GM12878 (cell line): ENCODE data around the gene METTL16. TPM values are rescaled to one million over a fixed set of nuclear protein-coding genes. Genes with fewer than 3 reads are reported as not detected.
A peak's percentile ranks its signal among the peaks of the same experiment; 100 is the strongest.

ENCODE experiments used
- ATAC-seq: fragments of 200-7000 bp; cut with Tn5 transposase; 3 replicates; pipeline ENCODE4 v1.9.1; 2020; ENCODE audit warnings: mild to moderate bottlenecking, moderate library complexity
- BruUV-seq: library from RNA; stranded (reverse); fragments of 400-500 nt; replicated peaks from 2 replicates; lab custom pipeline; 2021; lab: Mats Ljungman, UMichigan
- CTCF ChIA-PET: fragments of 300-600 bp; sonication (Branson Sonifier 250); formaldehyde crosslinking; extraction: SDS; loops from one replicate; lab custom pipeline; 2021; ENCODE audit warnings: inconsistent platforms; lab: Yijun Ruan, JAX
- POLR2A ChIA-PET: fragments of 350-600 bp; formaldehyde crosslinking; extraction: SDS; loops from one replicate; lab custom pipeline; 2021; ENCODE audit warnings: inconsistent platforms; lab: Charles Lee
- RAD21 ChIA-PET: fragments of 300-600 bp; sonication (Branson Sonifier 250); formaldehyde crosslinking; loops from one replicate; lab custom pipeline; 2023; ENCODE audit warnings: antibody characterized with exemption; ENCODE audit not compliant: unreplicated experiment; lab: Charles Lee
- SMC1A ChIA-PET: fragments of 300-600 bp; sonication (Branson Sonifier 250); formaldehyde crosslinking; loops from one replicate; lab custom pipeline; 2023; ENCODE audit not compliant: unreplicated experiment, uncharacterized antibody; lab: Charles Lee
- DNase-seq: peaks from one replicate; pipeline ENCODE4 v3.0.0-alpha.2; 2011; ENCODE audit warnings: low read depth, low spot score
- FAIRE-seq: peaks from 3 replicates; lab custom pipeline; 2011; peaks lifted over from hg19 to GRCh38; lab: Jason Lieb, UNC
- H2AFZ ChIP-seq: 2 replicates; pipeline ENCODE4 v1.6.0; 2011; ENCODE audit warnings: low read depth, low read length, control low read depth; ENCODE audit not compliant: control insufficient read depth
- H3K27ac ChIP-seq: 2 replicates; pipeline ENCODE4 v1.5.1; 2011; ENCODE audit warnings: control low read depth; ENCODE audit not compliant: control insufficient read depth, insufficient read depth
- H3K27me3 ChIP-seq, 2 experiments: replicated peaks in 1 of 2; 2 replicates each; pipeline versions ENCODE4 v1.6.0 to v1.6.1; 2011; ENCODE audit warnings: low read length in 1 of 2; ENCODE audit not compliant: control insufficient read depth in 2 of 2, insufficient read depth in 2 of 2
- H3K36me3 ChIP-seq, 2 experiments: 2 replicates each; pipeline ENCODE4 v1.5.1; 2011; ENCODE audit warnings: low read length in 1 of 2; ENCODE audit not compliant: control insufficient read depth in 2 of 2, insufficient read depth in 2 of 2
- H3K4me1 ChIP-seq: 2 replicates; pipeline ENCODE4 v1.6.1; 2011; ENCODE audit warnings: mild to moderate bottlenecking, low read length, moderate library complexity, mixed read lengths; ENCODE audit not compliant: control insufficient read depth, insufficient read depth
- H3K4me2 ChIP-seq: 2 replicates; pipeline ENCODE4 v1.6.0; 2011; ENCODE audit warnings: control low read depth; ENCODE audit not compliant: control insufficient read depth, insufficient read depth
- H3K4me3 ChIP-seq: fragments of 200-600 bp; sonication (generic); 2 replicates; pipeline ENCODE4 v1.5.1; 2016
- H3K79me2 ChIP-seq: 2 replicates; pipeline ENCODE4 v1.6.0; 2011; ENCODE audit warnings: low read length; ENCODE audit not compliant: control insufficient read depth, insufficient read depth
- H3K9ac ChIP-seq: 2 replicates; pipeline ENCODE4 v1.8.0; 2011; ENCODE audit warnings: low read length, control low read depth, mixed read lengths; ENCODE audit not compliant: control insufficient read depth, insufficient read depth
- H3K9me3 ChIP-seq: replicated peaks from 3 replicates; pipeline ENCODE4 v1.5.1; 2011; ENCODE audit warnings: mild to moderate bottlenecking, low read length; ENCODE audit not compliant: control insufficient read depth, insufficient read depth
- H4K20me1 ChIP-seq: 2 replicates; pipeline ENCODE4 v1.6.0; 2011; ENCODE audit not compliant: control insufficient read depth, insufficient read depth
- CREB1 ChIP-seq: IDR thresholded peaks from 2 replicates; pipeline ENCODE4 v1.6.1; 2012; ENCODE audit warnings: low read depth, mild to moderate bottlenecking, inconsistent platforms
- CREM ChIP-seq: IDR thresholded peaks from 2 replicates; pipeline ENCODE4 v1.6.1; 2014; ENCODE audit warnings: antibody characterized with exemption, low read depth
- JUNB ChIP-seq: IDR thresholded peaks from 2 replicates; pipeline ENCODE4 v1.6.1; 2016; ENCODE audit warnings: antibody characterized with exemption, mild to moderate bottlenecking
- NFIC ChIP-seq: IDR thresholded peaks from 2 replicates; pipeline ENCODE4 v1.6.1; 2012; ENCODE audit warnings: low read depth, mild to moderate bottlenecking, inconsistent platforms, low read length, moderate library complexity
- WGBS: methylation state at CpG from one replicate; pipeline ENCODE4 v1.1.6; 2016; ENCODE audit warnings: low lambda C conversion rate; ENCODE audit not compliant: insufficient replicate concordance, insufficient coverage; ENCODE audit errors: missing lambda C conversion rate; 5-methylcytosine and 5-hydroxymethylcytosine counted together
- in situ Hi-C: fragments of 300-500 bp; cut with MboI; formaldehyde crosslinking; loops from 9 replicates; pipeline ENCODE4 v1.14.3; 2018; ENCODE audit warnings: mixed read lengths
- intact Hi-C: fragments of 100-400 bp; cut with micrococcal nuclease; formaldehyde crosslinking; loops from one replicate; pipeline ENCODE4 v1.14.2; 2022; ENCODE audit not compliant: unreplicated experiment
- polyA plus RNA-seq, 11 experiments: library from polyadenylated mRNA; depleted of rRNA in 4 of 11; unstranded in 6 of 11; stranded (reverse) in 5 of 11; fragments of >200 nt; fragmentation: Nextera tagmentation in 4 of 11; fragmentation: Illumina TruSeq in 1 of 11; extraction: Ambion mirVana in 4 of 11; extraction: Trizol in 1 of 11; gene quantifications; 1 replicate in 1 of 11; 2 replicates in 10 of 11; pipeline versions ENCODE4 v1.2.1 to v1.2.3, GENCODE V29; 2011 to 2016; ENCODE audit warnings: inconsistent platforms in 2 of 11, missing spikeins in 2 of 11, low read depth in 1 of 11
- total RNA-seq, 4 experiments: library from RNA; depleted of rRNA in 3 of 4; stranded (reverse); fragments of >200 nt in 3 of 4; fragmentation: Illumina TruSeq in 1 of 4; extraction: Trizol in 1 of 4; gene quantifications; 2 replicates each; pipeline versions ENCODE4 v1.2.1 to v1.2.3, GENCODE V29; 2013 to 2021
- TF ChIP-seq, protein P1 (sequence below): IDR thresholded peaks from 2 replicates; pipeline ENCODE4 v1.6.1; 2012; ENCODE audit warnings: low read length, inconsistent platforms
- TF ChIP-seq, protein P2 (sequence below): IDR thresholded peaks from 2 replicates; pipeline ENCODE4 v1.6.1; 2011; ENCODE audit warnings: borderline replicate concordance, low read depth, mild to moderate bottlenecking, moderate library complexity, mixed read lengths, low read length; ENCODE audit not compliant: insufficient read depth; ENCODE audit errors: extremely low read length
- TF ChIP-seq, protein P3 (sequence below): fragments of 450-650 bp; formaldehyde crosslinking; IDR thresholded peaks from 2 replicates; pipeline ENCODE4 v1.4.0; 2020; ENCODE audit warnings: mild to moderate bottlenecking, moderate library complexity

METTL16 gene
- total and polyA plus RNA-seq, 10 of the 15 experiments (the other 5 are each of a cell fraction or from before 2014, with no cell fraction given) = 15.6 to 34.3 (median 23.7) TPM

DNA sequence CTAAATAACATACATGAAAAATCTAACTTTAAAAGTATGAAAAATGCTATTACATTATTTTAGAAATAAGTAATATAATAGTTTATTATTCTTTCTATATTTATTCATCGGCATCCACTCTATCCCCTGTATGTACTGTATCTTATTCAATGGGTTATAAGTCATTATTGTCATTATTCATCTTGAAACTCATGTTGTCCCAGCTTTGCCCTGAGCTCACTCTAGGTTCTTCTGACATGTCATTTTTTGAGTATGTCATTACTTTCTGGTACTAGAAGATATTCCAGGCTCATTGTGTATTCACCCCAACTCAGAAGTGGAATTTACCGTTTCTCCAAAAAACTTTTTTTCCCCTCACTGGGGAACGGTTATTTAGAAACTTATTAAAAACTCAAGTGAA lies 57.8 kb downstream of the METTL16 start:
- no peaks in the 10 kb centered on the region for H3K79me2 ChIP-seq
- H3K27me3 ChIP-seq = no peaks in the 10 kb centered on the region
- in situ Hi-C loops = no loop called here
- BruUV-seq = no TSS peak
- H3K27ac ChIP-seq = no peak overlapping the region
- H3K9ac ChIP-seq = no peak overlapping the region
- intact Hi-C loops = no loop called here
- no peaks in the 10 kb centered on the region for H3K9me3 ChIP-seq
- ChIA-PET CTCF (interaction anchor here (0.7 kb wide), 1 partner anchor 158 kb away, joined by 3 read pairs; no protein-coding TSS in a partner anchor), POLR2A (no interaction called here), RAD21 (no interaction called here), SMC1A (interaction anchor here (0.9 to 1.6 kb wide), 2 partner anchors 10 to 71 kb away, joined by 3 to 4 read pairs; no protein-coding TSS in a partner anchor)
- 5% methylated on average over 3 of the region's 3 CpGs for WGBS
- TF ChIP-seq NFIC = peak; percentile 59; the same call in 1 of the 2 replicates
- TF ChIP-seq, protein P1, sequence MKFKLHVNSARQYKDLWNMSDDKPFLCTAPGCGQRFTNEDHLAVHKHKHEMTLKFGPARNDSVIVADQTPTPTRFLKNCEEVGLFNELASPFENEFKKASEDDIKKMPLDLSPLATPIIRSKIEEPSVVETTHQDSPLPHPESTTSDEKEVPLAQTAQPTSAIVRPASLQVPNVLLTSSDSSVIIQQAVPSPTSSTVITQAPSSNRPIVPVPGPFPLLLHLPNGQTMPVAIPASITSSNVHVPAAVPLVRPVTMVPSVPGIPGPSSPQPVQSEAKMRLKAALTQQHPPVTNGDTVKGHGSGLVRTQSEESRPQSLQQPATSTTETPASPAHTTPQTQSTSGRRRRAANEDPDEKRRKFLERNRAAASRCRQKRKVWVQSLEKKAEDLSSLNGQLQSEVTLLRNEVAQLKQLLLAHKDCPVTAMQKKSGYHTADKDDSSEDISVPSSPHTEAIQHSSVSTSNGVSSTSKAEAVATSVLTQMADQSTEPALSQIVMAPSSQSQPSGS = no peak
- TF ChIP-seq CREM = peak; percentile 25; the same call in 1 of the 2 replicates
- TF ChIP-seq, protein P2, sequence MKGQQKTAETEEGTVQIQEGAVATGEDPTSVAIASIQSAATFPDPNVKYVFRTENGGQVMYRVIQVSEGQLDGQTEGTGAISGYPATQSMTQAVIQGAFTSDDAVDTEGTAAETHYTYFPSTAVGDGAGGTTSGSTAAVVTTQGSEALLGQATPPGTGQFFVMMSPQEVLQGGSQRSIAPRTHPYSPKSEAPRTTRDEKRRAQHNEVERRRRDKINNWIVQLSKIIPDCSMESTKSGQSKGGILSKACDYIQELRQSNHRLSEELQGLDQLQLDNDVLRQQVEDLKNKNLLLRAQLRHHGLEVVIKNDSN = no peak
- TF ChIP-seq CREB1 = peak; percentile 77
- peak; percentile 83 for TF ChIP-seq JUNB
- TF ChIP-seq, protein P3, sequence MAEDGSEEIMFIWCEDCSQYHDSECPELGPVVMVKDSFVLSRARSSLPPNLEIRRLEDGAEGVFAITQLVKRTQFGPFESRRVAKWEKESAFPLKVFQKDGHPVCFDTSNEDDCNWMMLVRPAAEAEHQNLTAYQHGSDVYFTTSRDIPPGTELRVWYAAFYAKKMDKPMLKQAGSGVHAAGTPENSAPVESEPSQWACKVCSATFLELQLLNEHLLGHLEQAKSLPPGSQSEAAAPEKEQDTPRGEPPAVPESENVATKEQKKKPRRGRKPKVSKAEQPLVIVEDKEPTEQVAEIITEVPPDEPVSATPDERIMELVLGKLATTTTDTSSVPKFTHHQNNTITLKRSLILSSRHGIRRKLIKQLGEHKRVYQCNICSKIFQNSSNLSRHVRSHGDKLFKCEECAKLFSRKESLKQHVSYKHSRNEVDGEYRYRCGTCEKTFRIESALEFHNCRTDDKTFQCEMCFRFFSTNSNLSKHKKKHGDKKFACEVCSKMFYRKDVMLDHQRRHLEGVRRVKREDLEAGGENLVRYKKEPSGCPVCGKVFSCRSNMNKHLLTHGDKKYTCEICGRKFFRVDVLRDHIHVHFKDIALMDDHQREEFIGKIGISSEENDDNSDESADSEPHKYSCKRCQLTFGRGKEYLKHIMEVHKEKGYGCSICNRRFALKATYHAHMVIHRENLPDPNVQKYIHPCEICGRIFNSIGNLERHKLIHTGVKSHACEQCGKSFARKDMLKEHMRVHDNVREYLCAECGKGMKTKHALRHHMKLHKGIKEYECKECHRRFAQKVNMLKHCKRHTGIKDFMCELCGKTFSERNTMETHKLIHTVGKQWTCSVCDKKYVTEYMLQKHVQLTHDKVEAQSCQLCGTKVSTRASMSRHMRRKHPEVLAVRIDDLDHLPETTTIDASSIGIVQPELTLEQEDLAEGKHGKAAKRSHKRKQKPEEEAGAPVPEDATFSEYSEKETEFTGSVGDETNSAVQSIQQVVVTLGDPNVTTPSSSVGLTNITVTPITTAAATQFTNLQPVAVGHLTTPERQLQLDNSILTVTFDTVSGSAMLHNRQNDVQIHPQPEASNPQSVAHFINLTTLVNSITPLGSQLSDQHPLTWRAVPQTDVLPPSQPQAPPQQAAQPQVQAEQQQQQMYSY (CRISPR knock-in tag) = no peak
- peaks cover 0 to 11% of the 10 kb centered on the region in 2 experiments; a peak in 3 of 4 replicates for H3K36me3 ChIP-seq
- no peak overlapping the region for H3K4me2 ChIP-seq
- no peak overlapping the region for H3K4me3 ChIP-seq
- FAIRE-seq = peak; percentile 66
- peaks cover 12% of the 10 kb centered on the region for H3K4me1 ChIP-seq
- DNase-seq = no peak
- H2AFZ ChIP-seq = no peak overlapping the region
- no peaks in the 10 kb centered on the region for H4K20me1 ChIP-seq
- peak; percentile 72 for ATAC-seq
